Activated gamma-delta T cell (primary cell): ENCODE results near the gene CEP78.

Source experiments
- DNase-seq: peaks from one replicate; lab custom pipeline; 2025; lab: John Stamatoyannopoulos, UW

CEP78 gene

GRCh38 chr9:78306222-78307076, 70.6 kb downstream of the CEP78 start:
- no peak for DNase-seq

DNA sequence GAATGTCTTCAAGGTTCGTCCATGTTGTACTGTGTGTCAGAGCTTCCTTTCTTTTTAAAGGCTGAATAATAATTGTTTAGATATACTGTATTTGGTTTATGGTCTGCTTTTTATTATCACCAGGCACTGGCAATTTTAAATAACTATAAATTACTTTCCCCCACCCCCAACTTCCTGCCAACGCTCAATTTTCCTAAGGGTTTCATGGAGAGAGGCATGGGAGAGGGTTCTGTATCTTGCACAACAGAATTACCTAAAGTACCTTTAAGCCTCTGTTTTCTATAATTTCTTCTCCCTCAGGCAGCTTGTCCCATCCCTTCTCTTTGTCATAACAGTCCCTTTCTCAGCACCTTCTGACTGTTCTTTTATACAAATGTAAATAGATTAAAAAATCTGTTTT, 71.5 kb downstream of the CEP78 start:
- DNase-seq = no peak

- no peak for DNase-seq
Measured at GRCh38 chr9:78309066-78309465, 73.2 kb downstream of the CEP78 start.

GRCh38 chr9:78311075-78311474, 75.2 kb downstream of the CEP78 start:
- DNase-seq = no peak

DNA sequence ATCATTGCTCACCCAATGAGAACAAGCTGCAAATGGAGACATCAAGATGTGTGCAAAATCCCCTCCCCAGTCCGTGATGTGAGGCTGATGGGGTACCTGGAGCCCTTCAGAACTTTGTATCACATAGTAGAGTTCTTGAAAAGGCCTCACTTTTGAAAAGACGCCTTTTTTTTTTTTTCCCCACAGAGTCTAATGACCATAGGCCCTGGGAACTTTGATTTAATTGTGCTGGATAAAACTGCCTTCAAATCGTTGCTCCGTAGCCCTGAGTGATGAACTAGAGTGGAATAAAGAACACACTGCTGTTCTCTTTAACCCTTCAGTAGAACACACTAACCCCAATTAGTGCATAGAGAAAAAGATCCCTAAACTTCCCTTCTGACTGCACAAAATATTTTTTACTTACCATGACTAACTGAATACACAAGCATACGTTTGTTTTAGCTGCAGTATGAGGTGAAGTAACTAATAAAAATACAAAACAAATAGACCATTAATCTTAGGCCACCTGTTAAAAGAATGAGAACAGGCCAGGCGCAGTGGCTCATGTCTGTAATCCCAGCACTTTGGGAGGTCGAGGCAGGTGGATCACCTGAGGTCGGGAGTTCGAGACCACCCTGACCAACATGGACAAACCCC, 76.1 kb downstream of the CEP78 start:
- no peak for DNase-seq

DNA sequence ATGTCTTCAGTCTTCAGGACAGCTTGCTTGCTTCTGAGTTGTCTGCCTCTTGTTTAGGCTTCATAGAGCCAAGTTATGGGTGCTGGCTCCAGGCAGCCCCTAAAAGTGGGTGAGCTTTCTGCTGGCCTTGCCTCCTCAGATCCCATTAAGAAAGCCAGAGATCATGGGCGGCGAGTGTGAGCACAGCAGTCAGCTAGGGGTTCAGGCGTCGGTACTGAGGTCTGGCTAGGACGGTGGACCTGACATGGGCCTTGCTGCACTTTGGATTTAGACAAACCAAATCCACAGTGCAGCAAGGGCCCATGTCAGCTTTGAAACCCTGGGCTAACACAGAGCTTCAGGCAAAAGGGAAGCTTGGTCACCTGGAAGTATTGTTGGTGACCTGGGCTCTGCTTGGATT, 78.7 kb downstream of the CEP78 start:
- DNase-seq = no peak

- DNase-seq = no peak
Measured at GRCh38 chr9:78314953-78315870, 79.3 kb downstream of the CEP78 start.

- no peak for DNase-seq
Measured at GRCh38 chr9:78316166-78316892, 80.5 kb downstream of the CEP78 start.

GRCh38 chr9:78319197-78320029, 83.5 kb downstream of the CEP78 start:
- DNase-seq = no peak

DNA sequence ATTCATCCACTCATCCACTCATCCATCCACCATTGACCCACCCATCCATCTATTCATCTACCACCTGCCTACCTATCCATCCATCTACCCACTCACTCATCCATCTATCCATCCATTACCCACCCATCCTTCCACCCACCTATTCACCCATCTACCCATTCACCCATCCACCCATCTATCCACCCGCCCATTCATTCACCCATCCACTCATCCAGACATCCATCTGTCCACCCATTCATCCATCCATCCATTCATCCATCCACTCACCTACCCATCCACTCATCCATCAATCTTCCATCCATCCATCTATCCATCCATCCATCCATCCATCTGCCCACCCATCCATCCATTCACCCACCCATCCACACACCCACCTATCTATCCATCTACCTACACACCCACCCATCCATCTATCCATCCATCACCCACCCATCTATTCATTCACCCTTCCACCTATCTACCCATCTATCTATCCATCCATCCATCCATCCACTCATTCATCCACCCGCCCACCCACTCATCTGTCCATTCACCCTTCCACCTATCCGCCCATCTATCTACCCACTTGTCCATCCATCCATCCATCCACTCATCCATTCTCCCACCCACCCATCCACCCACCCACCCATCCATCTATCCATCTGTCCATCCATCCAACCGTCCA, 84.3 kb downstream of the CEP78 start:
- DNase-seq = no peak

DNA sequence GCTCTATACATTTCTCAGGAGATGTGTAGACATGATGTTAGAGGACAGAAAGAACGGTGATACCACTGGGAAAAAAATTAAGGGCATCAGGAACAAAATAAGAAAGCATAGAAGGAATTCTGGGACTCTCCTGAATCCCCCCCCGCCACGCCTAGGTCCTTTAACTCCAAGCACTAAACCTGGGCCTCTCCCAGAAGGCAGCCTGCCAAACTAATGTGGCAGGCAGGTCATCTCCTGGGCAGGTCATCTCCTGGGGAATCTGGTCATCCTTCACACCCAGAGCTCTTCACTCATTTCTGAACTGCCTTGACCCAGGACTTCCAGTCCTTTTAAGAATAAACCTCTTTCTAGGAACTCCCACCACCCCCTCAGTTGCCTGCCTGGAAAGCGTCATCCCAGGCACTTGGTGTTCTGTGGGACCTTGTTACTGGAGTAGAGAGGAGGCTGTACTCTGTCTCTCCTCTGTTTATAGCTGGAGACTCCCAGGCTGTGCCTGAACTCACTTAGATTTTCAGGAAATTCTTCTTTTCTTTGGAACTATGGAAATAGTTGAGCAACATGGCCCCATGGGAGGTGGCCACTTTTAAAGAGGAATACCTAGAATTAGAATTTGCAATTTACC, 85.1 kb downstream of the CEP78 start:
- no peak for DNase-seq

- no peak for DNase-seq
Measured at GRCh38 chr9:78321505-78321904, 85.6 kb downstream of the CEP78 start.

- DNase-seq = no peak
Measured at GRCh38 chr9:78324068-78324650, 88.3 kb downstream of the CEP78 start.

- no peak for DNase-seq
Measured at GRCh38 chr9:78324682-78325081, 88.8 kb downstream of the CEP78 start.

GRCh38 chr9:78325343-78325742, 89.5 kb downstream of the CEP78 start:
- DNase-seq = no peak

DNA sequence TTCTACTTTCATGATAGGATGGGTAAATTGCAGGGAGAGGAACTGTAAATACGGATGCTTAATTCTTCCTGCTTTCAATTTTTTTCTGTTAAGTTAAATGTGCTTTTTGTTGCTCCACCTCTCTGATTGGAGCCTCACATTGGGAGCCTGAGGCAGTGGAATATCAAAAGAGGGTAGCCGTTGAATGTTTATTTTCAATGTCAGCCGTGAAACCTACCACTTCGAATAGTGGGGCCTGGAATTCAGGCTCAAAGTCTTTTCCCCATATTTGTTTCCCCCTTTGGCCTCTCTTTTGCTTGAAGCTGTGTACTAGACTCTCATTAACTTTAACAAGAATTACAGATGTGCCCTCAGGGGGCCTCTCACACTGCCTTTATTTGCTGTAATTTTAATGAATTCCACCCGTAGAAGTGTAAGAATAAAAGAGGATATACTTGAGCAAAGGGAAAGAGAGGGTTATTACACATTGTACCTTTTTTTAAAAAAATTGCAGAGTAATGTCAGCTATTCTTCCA, 90.0 kb downstream of the CEP78 start:
- DNase-seq = no peak

GRCh38 chr9:78326564-78326963, 90.7 kb downstream of the CEP78 start:
- DNase-seq = no peak
